ENCODE results near the gene SIM1. TPM values are rescaled to one million over a fixed set of nuclear protein-coding genes. Genes with fewer than 3 reads are reported as not detected.

SIM1 gene
- total and polyA plus RNA-seq, 4 donors, result under 0.01 TPM; not detected in 3

DNA sequence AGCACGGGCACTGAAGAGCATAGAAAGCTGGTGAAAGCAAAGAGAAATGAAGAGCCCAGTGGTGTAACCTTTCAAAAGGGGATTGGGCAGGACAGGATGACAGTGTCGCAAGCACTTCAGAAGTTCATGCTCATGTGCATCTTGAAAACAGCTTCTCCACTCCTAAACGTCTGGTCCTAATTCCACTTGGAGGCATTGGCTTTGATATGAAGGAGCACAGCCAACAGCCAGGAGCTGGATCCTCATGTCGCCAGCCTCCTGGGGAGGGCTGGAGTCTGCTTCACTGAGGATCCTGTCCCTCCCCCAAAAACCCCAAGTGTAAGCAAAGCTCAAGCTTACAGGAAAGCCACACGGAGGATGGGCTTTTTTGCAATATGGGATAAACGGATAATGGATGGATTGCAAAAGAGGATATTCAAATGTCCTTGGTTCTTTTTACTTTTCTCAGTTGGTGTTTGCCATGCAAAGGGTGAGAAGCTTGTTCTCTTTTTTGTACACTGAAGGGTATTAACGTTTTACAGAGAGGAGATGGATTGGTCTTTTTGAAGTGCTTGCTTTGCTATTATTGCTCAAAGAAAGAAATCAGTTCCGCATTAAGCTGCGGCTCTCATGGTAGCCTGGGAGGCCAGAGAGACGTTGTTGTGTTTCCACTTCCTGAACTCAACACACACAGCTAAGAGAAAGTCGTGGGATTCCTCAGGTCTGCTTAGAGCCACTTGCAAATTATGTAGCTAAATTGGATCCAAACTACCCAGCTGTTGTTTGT, 92.2 kb downstream of the SIM1 start:
- 57% methylated on average over 11 of the region's 11 CpGs for WGBS
- H3K9ac ChIP-seq (ENCODE audit: low read depth in 1 of 2, low read length in 2 of 2), result no peak overlapping the region
- H3K27me3 ChIP-seq (ENCODE audit: control insufficient read depth in 4 of 4, insufficient read depth in 4 of 4, low read length in 3 of 4), result no peaks in the 10 kb centered on the region
- H3K9me3 ChIP-seq (ENCODE audit: control insufficient read depth in 4 of 4, low read length in 3 of 4), result no peaks in the 10 kb centered on the region
- no peak for TF ChIP-seq YY1 (IDR thresholded peaks at IDR 0.05)
- TF ChIP-seq, protein P1, sequence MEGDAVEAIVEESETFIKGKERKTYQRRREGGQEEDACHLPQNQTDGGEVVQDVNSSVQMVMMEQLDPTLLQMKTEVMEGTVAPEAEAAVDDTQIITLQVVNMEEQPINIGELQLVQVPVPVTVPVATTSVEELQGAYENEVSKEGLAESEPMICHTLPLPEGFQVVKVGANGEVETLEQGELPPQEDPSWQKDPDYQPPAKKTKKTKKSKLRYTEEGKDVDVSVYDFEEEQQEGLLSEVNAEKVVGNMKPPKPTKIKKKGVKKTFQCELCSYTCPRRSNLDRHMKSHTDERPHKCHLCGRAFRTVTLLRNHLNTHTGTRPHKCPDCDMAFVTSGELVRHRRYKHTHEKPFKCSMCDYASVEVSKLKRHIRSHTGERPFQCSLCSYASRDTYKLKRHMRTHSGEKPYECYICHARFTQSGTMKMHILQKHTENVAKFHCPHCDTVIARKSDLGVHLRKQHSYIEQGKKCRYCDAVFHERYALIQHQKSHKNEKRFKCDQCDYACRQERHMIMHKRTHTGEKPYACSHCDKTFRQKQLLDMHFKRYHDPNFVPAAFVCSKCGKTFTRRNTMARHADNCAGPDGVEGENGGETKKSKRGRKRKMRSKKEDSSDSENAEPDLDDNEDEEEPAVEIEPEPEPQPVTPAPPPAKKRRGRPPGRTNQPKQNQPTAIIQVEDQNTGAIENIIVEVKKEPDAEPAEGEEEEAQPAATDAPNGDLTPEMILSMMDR (IDR thresholded peaks at IDR 0.05; ENCODE audit: low read depth, low read length, missing input control), result no peak
- TF ChIP-seq RAD21 (IDR thresholded peaks at IDR 0.05), result no peak
- no peak for TF ChIP-seq RXRA (IDR thresholded peaks at IDR 0.05)
- H3K4me1 ChIP-seq (ENCODE audit: control insufficient read depth in 4 of 4, insufficient read depth in 4 of 4, low read length in 3 of 4), result no peaks in the 10 kb centered on the region
- no peaks in the 10 kb centered on the region for H3K36me3 ChIP-seq (ENCODE audit: control insufficient read depth in 4 of 4, insufficient read depth in 3 of 4, low read depth in 1 of 4, low read length in 3 of 4)
- no peak for DNase-seq (ENCODE audit: low spot score)
- H3K4me3 ChIP-seq (ENCODE audit: low read depth in 1 of 3, low read length in 3 of 3), result no peak overlapping the region
- H3K27ac ChIP-seq (ENCODE audit: low read depth in 1 of 2, low read length in 2 of 2), result no peak overlapping the region

DNA sequence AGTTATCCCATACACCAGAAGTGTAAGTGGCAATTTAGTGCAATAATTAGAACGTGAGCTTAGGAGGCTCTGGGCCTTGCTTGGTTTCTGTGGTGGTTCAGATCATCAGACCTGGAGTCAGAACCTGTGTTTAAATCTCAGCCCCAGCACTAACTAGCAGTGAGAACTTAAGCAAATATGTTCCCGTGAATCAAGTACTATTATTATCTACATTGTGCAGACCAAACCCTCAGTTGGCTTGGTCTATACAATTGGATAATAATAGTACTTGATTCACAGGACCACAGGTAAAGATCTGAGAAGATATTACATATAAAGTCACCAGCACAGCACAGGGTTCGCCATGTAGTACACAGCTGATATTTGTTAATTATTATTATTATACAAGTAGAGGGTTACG, 93.1 kb downstream of the SIM1 start:
- TF ChIP-seq, protein P2, sequence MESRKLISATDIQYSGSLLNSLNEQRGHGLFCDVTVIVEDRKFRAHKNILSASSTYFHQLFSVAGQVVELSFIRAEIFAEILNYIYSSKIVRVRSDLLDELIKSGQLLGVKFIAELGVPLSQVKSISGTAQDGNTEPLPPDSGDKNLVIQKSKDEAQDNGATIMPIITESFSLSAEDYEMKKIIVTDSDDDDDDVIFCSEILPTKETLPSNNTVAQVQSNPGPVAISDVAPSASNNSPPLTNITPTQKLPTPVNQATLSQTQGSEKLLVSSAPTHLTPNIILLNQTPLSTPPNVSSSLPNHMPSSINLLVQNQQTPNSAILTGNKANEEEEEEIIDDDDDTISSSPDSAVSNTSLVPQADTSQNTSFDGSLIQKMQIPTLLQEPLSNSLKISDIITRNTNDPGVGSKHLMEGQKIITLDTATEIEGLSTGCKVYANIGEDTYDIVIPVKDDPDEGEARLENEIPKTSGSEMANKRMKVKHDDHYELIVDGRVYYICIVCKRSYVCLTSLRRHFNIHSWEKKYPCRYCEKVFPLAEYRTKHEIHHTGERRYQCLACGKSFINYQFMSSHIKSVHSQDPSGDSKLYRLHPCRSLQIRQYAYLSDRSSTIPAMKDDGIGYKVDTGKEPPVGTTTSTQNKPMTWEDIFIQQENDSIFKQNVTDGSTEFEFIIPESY (IDR thresholded peaks at IDR 0.05), result no peak
- no peak for TF ChIP-seq HNF4A (conservative IDR thresholded peaks at IDR 0.05)
- TF ChIP-seq HNF4G (IDR thresholded peaks at IDR 0.05), result no peak
- H3K9ac ChIP-seq (ENCODE audit: low read depth in 1 of 2, low read length in 2 of 2), result no peak overlapping the region
- no peak overlapping the region for H3K27ac ChIP-seq (ENCODE audit: low read depth in 1 of 2, low read length in 2 of 2)
- 94% methylated on average over 4 of the region's 4 CpGs for WGBS
- no peak overlapping the region for H3K4me3 ChIP-seq (ENCODE audit: low read depth in 1 of 3, low read length in 3 of 3)
- no peaks in the 10 kb centered on the region for H3K36me3 ChIP-seq (ENCODE audit: control insufficient read depth in 4 of 4, insufficient read depth in 3 of 4, low read depth in 1 of 4, low read length in 3 of 4)
- H3K9me3 ChIP-seq (ENCODE audit: control insufficient read depth in 4 of 4, low read length in 3 of 4), result no peaks in the 10 kb centered on the region
- no peak for DNase-seq (ENCODE audit: low spot score)
- no peaks in the 10 kb centered on the region for H3K4me1 ChIP-seq (ENCODE audit: control insufficient read depth in 4 of 4, insufficient read depth in 4 of 4, low read length in 3 of 4)
- H3K27me3 ChIP-seq (ENCODE audit: control insufficient read depth in 4 of 4, insufficient read depth in 4 of 4, low read length in 3 of 4), result no peaks in the 10 kb centered on the region

DNA sequence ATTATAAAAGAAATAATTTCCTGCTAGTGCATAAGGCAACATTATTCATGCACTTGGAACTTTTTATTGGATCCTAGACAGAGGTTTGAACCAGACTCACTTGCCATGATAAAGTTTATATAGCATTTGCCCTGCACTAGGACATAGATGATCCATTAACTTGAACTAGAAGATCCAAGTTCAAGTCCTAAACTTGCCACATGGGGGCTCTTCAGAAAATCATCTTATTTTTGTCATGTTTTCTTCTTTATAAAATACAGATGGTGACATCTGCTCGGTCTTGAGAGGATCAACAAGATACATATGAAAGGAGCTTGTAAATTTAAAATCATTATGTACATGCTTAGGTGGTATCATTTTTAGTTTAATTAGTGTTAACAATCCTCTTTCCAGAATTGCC, 94.5 kb downstream of the SIM1 start:
- Histone ChIP-seq H3K36me3 (ENCODE audit: control insufficient read depth in 4 of 4, insufficient read depth in 3 of 4, low read depth in 1 of 4, low read length in 3 of 4) (no peaks in the 10 kb centered on the region), H3K4me1 (ENCODE audit: control insufficient read depth in 4 of 4, insufficient read depth in 4 of 4, low read length in 3 of 4) (no peaks in the 10 kb centered on the region), H3K4me3 (ENCODE audit: low read depth in 1 of 3, low read length in 3 of 3) (no peak overlapping the region), H3K27me3 (ENCODE audit: control insufficient read depth in 4 of 4, insufficient read depth in 4 of 4, low read length in 3 of 4) (no peaks in the 10 kb centered on the region), H3K27ac (ENCODE audit: low read depth in 1 of 2, low read length in 2 of 2) (no peak overlapping the region), H3K9me3 (ENCODE audit: control insufficient read depth in 4 of 4, low read length in 3 of 4) (no peaks in the 10 kb centered on the region), H3K9ac (ENCODE audit: low read depth in 1 of 2, low read length in 2 of 2) (no peak overlapping the region)
- 39% methylated on average over 1 of the region's 1 CpG for WGBS
- TF ChIP-seq JUND (IDR thresholded peaks at IDR 0.05) (no peak), SP1 (IDR thresholded peaks at IDR 0.05) (no peak), RAD21 (IDR thresholded peaks at IDR 0.05) (peak; percentile 28 to 71)
- TF ChIP-seq, protein P3, sequence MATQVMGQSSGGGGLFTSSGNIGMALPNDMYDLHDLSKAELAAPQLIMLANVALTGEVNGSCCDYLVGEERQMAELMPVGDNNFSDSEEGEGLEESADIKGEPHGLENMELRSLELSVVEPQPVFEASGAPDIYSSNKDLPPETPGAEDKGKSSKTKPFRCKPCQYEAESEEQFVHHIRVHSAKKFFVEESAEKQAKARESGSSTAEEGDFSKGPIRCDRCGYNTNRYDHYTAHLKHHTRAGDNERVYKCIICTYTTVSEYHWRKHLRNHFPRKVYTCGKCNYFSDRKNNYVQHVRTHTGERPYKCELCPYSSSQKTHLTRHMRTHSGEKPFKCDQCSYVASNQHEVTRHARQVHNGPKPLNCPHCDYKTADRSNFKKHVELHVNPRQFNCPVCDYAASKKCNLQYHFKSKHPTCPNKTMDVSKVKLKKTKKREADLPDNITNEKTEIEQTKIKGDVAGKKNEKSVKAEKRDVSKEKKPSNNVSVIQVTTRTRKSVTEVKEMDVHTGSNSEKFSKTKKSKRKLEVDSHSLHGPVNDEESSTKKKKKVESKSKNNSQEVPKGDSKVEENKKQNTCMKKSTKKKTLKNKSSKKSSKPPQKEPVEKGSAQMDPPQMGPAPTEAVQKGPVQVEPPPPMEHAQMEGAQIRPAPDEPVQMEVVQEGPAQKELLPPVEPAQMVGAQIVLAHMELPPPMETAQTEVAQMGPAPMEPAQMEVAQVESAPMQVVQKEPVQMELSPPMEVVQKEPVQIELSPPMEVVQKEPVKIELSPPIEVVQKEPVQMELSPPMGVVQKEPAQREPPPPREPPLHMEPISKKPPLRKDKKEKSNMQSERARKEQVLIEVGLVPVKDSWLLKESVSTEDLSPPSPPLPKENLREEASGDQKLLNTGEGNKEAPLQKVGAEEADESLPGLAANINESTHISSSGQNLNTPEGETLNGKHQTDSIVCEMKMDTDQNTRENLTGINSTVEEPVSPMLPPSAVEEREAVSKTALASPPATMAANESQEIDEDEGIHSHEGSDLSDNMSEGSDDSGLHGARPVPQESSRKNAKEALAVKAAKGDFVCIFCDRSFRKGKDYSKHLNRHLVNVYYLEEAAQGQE (IDR thresholded peaks at IDR 0.05), result no peak
- TF ChIP-seq, protein P4, sequence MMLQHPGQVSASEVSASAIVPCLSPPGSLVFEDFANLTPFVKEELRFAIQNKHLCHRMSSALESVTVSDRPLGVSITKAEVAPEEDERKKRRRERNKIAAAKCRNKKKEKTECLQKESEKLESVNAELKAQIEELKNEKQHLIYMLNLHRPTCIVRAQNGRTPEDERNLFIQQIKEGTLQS (IDR thresholded peaks at IDR 0.05), result no peak
- TF ChIP-seq, protein P1 (IDR thresholded peaks at IDR 0.05; ENCODE audit: low read depth, low read length, missing input control), result peak; percentile 12
- no peak for DNase-seq (ENCODE audit: low spot score)

Data from liver (tissue), 9 donors.